Endodermal cell (in vitro differentiated cells): ENCODE measurements around the gene FLCN. TPM values are rescaled to one million over a fixed set of nuclear protein-coding genes. Genes with fewer than 3 reads are reported as not detected.
A peak's percentile ranks its signal among the peaks of the same experiment; 100 is the strongest.
"Not testable (repeated sequence)": the region's sequence is repeated elsewhere in the genome, so short reads cannot be mapped to it uniquely, and the experiment has no call there.

Experiments
- DNase-seq: peaks from one replicate; pipeline ENCODE4 v3.0.0-alpha.2; 2017
- H3K27ac ChIP-seq: 2 replicates; pipeline ENCODE4 v1.5.1; 2013; ENCODE audit warnings: mild to moderate bottlenecking, low read depth, low read length, moderate library complexity
- H3K27me3 ChIP-seq: 2 replicates; pipeline ENCODE4 v1.6.1; 2013; ENCODE audit warnings: mild to moderate bottlenecking, low read length, moderate library complexity; ENCODE audit not compliant: insufficient read depth, control insufficient read depth, poor library complexity, severe bottlenecking
- H3K36me3 ChIP-seq: 2 replicates; pipeline ENCODE4 v1.7.0; 2013; ENCODE audit warnings: mild to moderate bottlenecking, low read length, moderate library complexity; ENCODE audit not compliant: control insufficient read depth, insufficient read depth
- H3K4me1 ChIP-seq: one replicate; pipeline ENCODE4 v1.7.0; 2013; ENCODE audit warnings: low read length; ENCODE audit not compliant: control insufficient read depth, insufficient read depth
- H3K4me3 ChIP-seq: 2 replicates; pipeline ENCODE4 v1.5.1; 2013; ENCODE audit warnings: mild to moderate bottlenecking, low read length, moderate library complexity
- H3K9ac ChIP-seq: 2 replicates; pipeline ENCODE4 v1.6.1; 2013; ENCODE audit warnings: mild to moderate bottlenecking, low read length, moderate library complexity; ENCODE audit not compliant: poor library complexity, severe bottlenecking; ENCODE audit errors: extremely low read depth
- H3K9me3 ChIP-seq: 2 replicates; pipeline ENCODE4 v1.6.1; 2013; ENCODE audit warnings: mild to moderate bottlenecking, low read length, moderate library complexity; ENCODE audit not compliant: control insufficient read depth
- H3K27ac Mint-ChIP-seq: 2 replicates; pipeline ENCODE4 v1.8.0; 2020; ENCODE audit warnings: mixed read lengths
- H3K27me3 Mint-ChIP-seq: 2 replicates; pipeline ENCODE4 v1.8.0; 2021; ENCODE audit warnings: mild to moderate bottlenecking, mixed read lengths; ENCODE audit not compliant: insufficient read depth
- H3K36me3 Mint-ChIP-seq: 2 replicates; pipeline ENCODE4 v1.8.0; 2020; ENCODE audit warnings: low read depth, mixed read lengths
- H3K4me1 Mint-ChIP-seq: 2 replicates; pipeline ENCODE4 v1.8.0; 2020; ENCODE audit warnings: mixed read lengths
- H3K4me3 Mint-ChIP-seq: 2 replicates; pipeline ENCODE4 v1.8.0; 2020; ENCODE audit warnings: mild to moderate bottlenecking, moderate library complexity, mixed read lengths
- H3K9me3 Mint-ChIP-seq: 2 replicates; pipeline ENCODE4 v1.8.0; 2020; ENCODE audit warnings: mild to moderate bottlenecking, mixed read lengths
- CTCF ChIP-seq: fragments of 200-600 bp; sonication (generic); conservative IDR thresholded peaks from 2 replicates; pipeline ENCODE4 v1.5.0; 2021; ENCODE audit warnings: antibody characterized with exemption, mild to moderate bottlenecking
- WGBS, 2 experiments: methylation state at CpG; one replicate each; pipeline versions ENCODE4 v1.1.5 to v1.1.7; 2013; ENCODE audit warnings: missing lambda C conversion rate in 2 of 2, mixed read lengths in 1 of 2; ENCODE audit not compliant: insufficient coverage in 1 of 2, insufficient read length in 1 of 2; 5-methylcytosine and 5-hydroxymethylcytosine counted together
- total RNA-seq, 2 donors: library from RNA; stranded (reverse); fragmentation: NEBNext Ultra II Directional in 1 of 2; extraction: Animal tissue kit (Norgen Biotek cat#: 25700) in 1 of 2; gene quantifications; 2 replicates in 1 of 2; 3 replicates in 1 of 2; pipeline ENCODE4 v1.2.1, GENCODE V29; 2021

Gene FLCN
- total RNA-seq, 2 donors from 2014 or later = 41.8 to 47.2 TPM

DNA sequence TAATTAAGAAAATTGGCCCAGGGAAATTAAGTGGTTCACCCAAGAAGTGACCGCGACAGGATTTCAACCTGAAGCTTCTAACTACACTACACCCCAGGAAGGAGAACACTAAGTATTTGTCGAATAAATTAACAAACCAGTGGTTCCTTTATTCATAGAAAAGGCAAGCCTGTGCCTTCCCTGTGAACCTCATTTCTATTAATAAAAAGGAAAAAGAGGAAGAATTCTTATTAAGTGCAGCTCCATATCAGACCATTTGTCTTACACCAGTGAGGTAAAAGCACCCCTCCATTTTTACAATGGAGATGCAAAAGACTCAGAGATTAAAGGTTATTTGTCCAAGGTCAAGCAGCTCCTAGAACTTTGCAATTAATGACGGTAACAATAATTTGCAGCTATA lies 42.3 kb upstream of the FLCN start:
- peaks cover 10% of the 10 kb centered on the region for H3K4me1 Mint-ChIP-seq
- no peaks in the 10 kb centered on the region for H3K27me3 Mint-ChIP-seq
- Histone ChIP-seq H3K9me3 (no peaks in the 10 kb centered on the region), H3K27me3 (no peaks in the 10 kb centered on the region), H3K27ac (no peak overlapping the region), H3K4me3 (peak overlapping the region; percentile 84), H3K9ac (no peak overlapping the region), H3K4me1 (no peaks in the 10 kb centered on the region), H3K36me3 (peaks cover 28% of the 10 kb centered on the region)
- H3K36me3 Mint-ChIP-seq = peaks cover 15% of the 10 kb centered on the region
- H3K27ac Mint-ChIP-seq = peak overlapping the region; percentile 92
- H3K9me3 Mint-ChIP-seq = no peaks in the 10 kb centered on the region
- DNase-seq = no peak
- 89 to 97% methylated on average over 1 to 4 of the region's 4 CpGs for WGBS, 2 experiments
- peak overlapping the region; percentile 89 for H3K4me3 Mint-ChIP-seq
- TF ChIP-seq CTCF = no peak

GRCh38 chr17:17277431-17277830 lies 40.5 kb upstream of the FLCN start:
- not testable (repeated sequence) for H3K9me3 ChIP-seq, H3K4me3 ChIP-seq, H3K27me3 ChIP-seq, H3K27ac ChIP-seq, H3K27me3 Mint-ChIP-seq, H3K4me1 ChIP-seq, H3K9me3 Mint-ChIP-seq, H3K4me1 Mint-ChIP-seq, H3K27ac Mint-ChIP-seq, H3K4me3 Mint-ChIP-seq, H3K9ac ChIP-seq
- 82 to 97% methylated on average over 3 to 5 of the region's 5 CpGs for WGBS, 2 experiments
- H3K36me3 Mint-ChIP-seq = peaks cover 28% of the 10 kb centered on the region
- peak; percentile 28 for DNase-seq
- H3K36me3 ChIP-seq = peaks cover 46% of the 10 kb centered on the region

- Mint-ChIP-seq H3K4me1 (peaks cover 5% of the 10 kb centered on the region), H3K9me3 (no peaks in the 10 kb centered on the region), H3K4me3 (no peak overlapping the region), H3K36me3 (peaks cover 32% of the 10 kb centered on the region), H3K27ac (peak overlapping the region; percentile 60), H3K27me3 (no peaks in the 10 kb centered on the region)
- H3K4me3 ChIP-seq = no peak overlapping the region
- no peaks in the 10 kb centered on the region for H3K4me1 ChIP-seq
- H3K9ac ChIP-seq = no peak overlapping the region
- TF ChIP-seq CTCF = no peak
- H3K36me3 ChIP-seq = peaks cover 52% of the 10 kb centered on the region
- WGBS, 2 experiments = 96 to 100% methylated on average over 6 of the region's 6 CpGs
- DNase-seq = peak; percentile 30
- H3K27me3 ChIP-seq = no peaks in the 10 kb centered on the region
- no peak overlapping the region for H3K27ac ChIP-seq
- no peaks in the 10 kb centered on the region for H3K9me3 ChIP-seq
These were observed 39.0 kb upstream of the FLCN start for GRCh38 chr17:17275971-17276370.
